Measurements from ENCODE around the gene ESF1.

- no peak for TF ChIP-seq CTCF (IDR thresholded peaks at IDR 0.05)
- TF ChIP-seq POLR2A (IDR thresholded peaks at IDR 0.05): no peak
- no peak for TF ChIP-seq EP300 (IDR thresholded peaks at IDR 0.05)
These were observed 18.8 kb downstream of the ESF1 start for GRCh38 chr20:13765868-13766416.
